Transverse colon (tissue), 3 donors: ENCODE data around the gene GSK3B.

Experiments
- EP300 ChIP-seq: sonication (generic); formaldehyde crosslinking; IDR thresholded peaks from one replicate; pipeline ENCODE4 v1.6.1; 2017; ENCODE audit warnings: antibody characterized with exemption, low read depth
- POLR2A ChIP-seq: fragments of 450-650 bp; IDR thresholded peaks from one replicate; pipeline ENCODE4 v1.6.1; 2016; ENCODE audit warnings: antibody characterized with exemption, mild to moderate bottlenecking, moderate library complexity
- TF ChIP-seq, protein P1 (sequence below), 5 experiments: fragments of 200-600 bp in 3 of 5; fragments of 450-650 bp in 2 of 5; sonication (generic) in 3 of 5; IDR thresholded peaks; 1 replicate in 2 of 5; 2 replicates in 3 of 5; pipeline ENCODE4 v1.5.1; 2016 to 2017; ENCODE audit warnings: antibody characterized with exemption in 5 of 5, inconsistent platforms in 3 of 5, mild to moderate bottlenecking in 2 of 5, moderate library complexity in 1 of 5

GRCh38 chr3:120072867-120073525, 21.3 kb downstream of the GSK3B start:
- TF ChIP-seq POLR2A: no peak
- TF ChIP-seq, protein P1, sequence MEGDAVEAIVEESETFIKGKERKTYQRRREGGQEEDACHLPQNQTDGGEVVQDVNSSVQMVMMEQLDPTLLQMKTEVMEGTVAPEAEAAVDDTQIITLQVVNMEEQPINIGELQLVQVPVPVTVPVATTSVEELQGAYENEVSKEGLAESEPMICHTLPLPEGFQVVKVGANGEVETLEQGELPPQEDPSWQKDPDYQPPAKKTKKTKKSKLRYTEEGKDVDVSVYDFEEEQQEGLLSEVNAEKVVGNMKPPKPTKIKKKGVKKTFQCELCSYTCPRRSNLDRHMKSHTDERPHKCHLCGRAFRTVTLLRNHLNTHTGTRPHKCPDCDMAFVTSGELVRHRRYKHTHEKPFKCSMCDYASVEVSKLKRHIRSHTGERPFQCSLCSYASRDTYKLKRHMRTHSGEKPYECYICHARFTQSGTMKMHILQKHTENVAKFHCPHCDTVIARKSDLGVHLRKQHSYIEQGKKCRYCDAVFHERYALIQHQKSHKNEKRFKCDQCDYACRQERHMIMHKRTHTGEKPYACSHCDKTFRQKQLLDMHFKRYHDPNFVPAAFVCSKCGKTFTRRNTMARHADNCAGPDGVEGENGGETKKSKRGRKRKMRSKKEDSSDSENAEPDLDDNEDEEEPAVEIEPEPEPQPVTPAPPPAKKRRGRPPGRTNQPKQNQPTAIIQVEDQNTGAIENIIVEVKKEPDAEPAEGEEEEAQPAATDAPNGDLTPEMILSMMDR (IDR thresholded peaks at IDR 0.05): peak in 1 of 5 experiments; percentile 15
- no peak for TF ChIP-seq EP300
